Measurements from ENCODE around the gene PTPRD. TPM values are rescaled to one million over a fixed set of nuclear protein-coding genes. Genes with fewer than 3 reads are reported as not detected.

Gene PTPRD
- total RNA-seq, 1 experiment from 2014 or later = 70.1 TPM

DNA sequence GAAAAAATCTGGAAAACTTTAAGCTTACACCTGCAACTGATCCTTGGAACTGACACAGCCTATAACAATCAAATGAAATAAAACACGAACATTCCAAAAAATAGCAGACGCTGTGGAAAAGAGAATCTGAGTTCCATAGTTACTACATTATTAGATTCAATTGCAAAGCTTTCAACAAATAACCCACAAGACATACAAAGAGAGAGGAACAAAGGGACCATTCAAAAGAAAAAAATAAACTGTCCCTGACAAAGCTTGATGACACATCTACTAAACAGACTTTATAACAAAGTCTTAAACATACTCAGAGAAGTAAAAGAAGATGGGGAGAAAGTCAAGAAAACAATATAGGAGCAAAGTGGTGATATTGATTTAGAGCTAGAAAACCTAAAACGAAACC, 1123.6 kb downstream of the PTPRD start:
- intact Hi-C loops (cut with micrococcal nuclease; ENCODE audit: unreplicated experiment) = no loop called here
- BruUV-seq (replicated peaks) = no TSS peak
- ChIA-PET CTCF (no interaction called here), POLR2A (no interaction called here)
- Histone ChIP-seq H3K36me3 (ENCODE audit: control insufficient read depth, insufficient read depth, low read length) (no peaks in the 10 kb centered on the region), H3K4me3 (ENCODE audit: low read depth, low read length) (no peak overlapping the region), H3K9me3 (no peaks in the 10 kb centered on the region), H3K27me3 (replicated peaks; ENCODE audit: control insufficient read depth, insufficient read depth, low read length) (no peaks in the 10 kb centered on the region), H3K4me1 (no peaks in the 10 kb centered on the region)
- DNase-seq = no peak
- no peak for TF ChIP-seq CTCF (IDR thresholded peaks at IDR 0.05; ENCODE audit: insufficient read depth in 1 of 2, low read depth in 1 of 2, low read length in 1 of 2, severe bottlenecking in 1 of 2, unreplicated experiment in 1 of 2)
- no peaks in the 10 kb centered on the region for H3K36me3 Mint-ChIP-seq (ENCODE audit: insufficient read depth, unreplicated experiment)
- no peak overlapping the region for H3K27ac Mint-ChIP-seq (ENCODE audit: unreplicated experiment)
- H3K9me3 Mint-ChIP-seq (ENCODE audit: unreplicated experiment) = no peaks in the 10 kb centered on the region
- no peaks in the 10 kb centered on the region for H3K27me3 Mint-ChIP-seq (ENCODE audit: insufficient read depth, unreplicated experiment)
- no peaks in the 10 kb centered on the region for H3K4me1 Mint-ChIP-seq (ENCODE audit: low read depth, unreplicated experiment)
- no peak overlapping the region for H3K4me3 Mint-ChIP-seq (ENCODE audit: unreplicated experiment)

- POLR2A ChIA-PET = no interaction called here
- no peaks in the 10 kb centered on the region for H3K36me3 ChIP-seq (ENCODE audit: control insufficient read depth, insufficient read depth, low read length)
- intact Hi-C loops (cut with micrococcal nuclease; ENCODE audit: unreplicated experiment) = no loop called here
- Mint-ChIP-seq H3K4me1 (ENCODE audit: low read depth, unreplicated experiment) (no peaks in the 10 kb centered on the region), H3K4me3 (ENCODE audit: unreplicated experiment) (no peak overlapping the region), H3K27me3 (ENCODE audit: insufficient read depth, unreplicated experiment) (no peaks in the 10 kb centered on the region), H3K9me3 (ENCODE audit: unreplicated experiment) (no peaks in the 10 kb centered on the region), H3K36me3 (ENCODE audit: insufficient read depth, unreplicated experiment) (no peaks in the 10 kb centered on the region), H3K27ac (ENCODE audit: unreplicated experiment) (no peak overlapping the region)
- H3K4me3 ChIP-seq (ENCODE audit: low read depth, low read length) = no peak overlapping the region
- no peaks in the 10 kb centered on the region for H3K9me3 ChIP-seq
- no TSS peak for BruUV-seq (replicated peaks)
- no peaks in the 10 kb centered on the region for H3K4me1 ChIP-seq
- CTCF ChIA-PET = no interaction called here
- no peak for TF ChIP-seq CTCF (IDR thresholded peaks at IDR 0.05; ENCODE audit: insufficient read depth in 1 of 2, low read depth in 1 of 2, low read length in 1 of 2, severe bottlenecking in 1 of 2, unreplicated experiment in 1 of 2)
- no peaks in the 10 kb centered on the region for H3K27me3 ChIP-seq (replicated peaks; ENCODE audit: control insufficient read depth, insufficient read depth, low read length)
- no peak for DNase-seq
Measured at GRCh38 chr9:9483175-9483574, 1129.6 kb downstream of the PTPRD start.

DNA sequence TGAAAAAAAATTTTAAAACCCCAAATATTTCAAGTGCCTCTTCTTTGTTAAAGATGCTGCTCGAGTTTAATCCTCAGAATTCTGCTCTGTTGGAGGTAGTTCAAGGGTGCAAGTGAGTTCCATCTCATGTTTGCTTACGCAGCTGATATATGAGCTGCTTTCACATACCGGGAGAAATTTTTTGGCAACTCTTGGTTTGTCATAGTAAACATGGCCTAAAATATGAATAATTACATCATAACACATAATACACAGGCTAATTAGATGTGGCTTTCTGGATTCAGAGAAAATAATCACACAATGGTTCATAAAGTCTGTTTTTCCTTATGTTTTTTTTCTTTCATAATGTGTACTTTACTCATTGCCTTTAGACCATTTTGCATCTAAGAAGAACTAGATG, 1134.1 kb downstream of the PTPRD start:
- Histone ChIP-seq H3K27me3 (replicated peaks; ENCODE audit: control insufficient read depth, insufficient read depth, low read length) (no peaks in the 10 kb centered on the region), H3K4me3 (ENCODE audit: low read depth, low read length) (no peak overlapping the region), H3K4me1 (no peaks in the 10 kb centered on the region), H3K9me3 (no peaks in the 10 kb centered on the region), H3K36me3 (ENCODE audit: control insufficient read depth, insufficient read depth, low read length) (no peaks in the 10 kb centered on the region)
- H3K9me3 Mint-ChIP-seq (ENCODE audit: unreplicated experiment) = no peaks in the 10 kb centered on the region
- no peak for DNase-seq
- H3K27me3 Mint-ChIP-seq (ENCODE audit: insufficient read depth, unreplicated experiment) = no peaks in the 10 kb centered on the region
- no peaks in the 10 kb centered on the region for H3K36me3 Mint-ChIP-seq (ENCODE audit: insufficient read depth, unreplicated experiment)
- POLR2A ChIA-PET = no interaction called here
- H3K4me3 Mint-ChIP-seq (ENCODE audit: unreplicated experiment) = no peak overlapping the region
- BruUV-seq (replicated peaks) = no TSS peak
- TF ChIP-seq CTCF (IDR thresholded peaks at IDR 0.05; ENCODE audit: insufficient read depth in 1 of 2, low read depth in 1 of 2, low read length in 1 of 2, severe bottlenecking in 1 of 2, unreplicated experiment in 1 of 2) = no peak
- no peak overlapping the region for H3K27ac Mint-ChIP-seq (ENCODE audit: unreplicated experiment)
- CTCF ChIA-PET = no interaction called here
- intact Hi-C loops (cut with micrococcal nuclease; ENCODE audit: unreplicated experiment) = no loop called here
- H3K4me1 Mint-ChIP-seq (ENCODE audit: low read depth, unreplicated experiment) = no peaks in the 10 kb centered on the region
